Activated naive CD8-positive, alpha-beta T cell (primary cell): ENCODE results near the gene GPN2.
A peak's percentile ranks its signal among the peaks of the same experiment; 100 is the strongest.
"Not testable (repeated sequence)": the region's sequence is repeated elsewhere in the genome, so short reads cannot be mapped to it uniquely, and the experiment has no call there.

ENCODE experiments used
- H3K27ac Mint-ChIP-seq: one replicate; pipeline ENCODE4 v1.8.0; 2021; ENCODE audit warnings: mixed read lengths
- H3K27me3 Mint-ChIP-seq: one replicate; pipeline ENCODE4 v1.8.0; 2021; ENCODE audit warnings: mixed read lengths
- H3K36me3 Mint-ChIP-seq: one replicate; pipeline ENCODE4 v1.8.0; 2021; ENCODE audit warnings: mixed read lengths
- H3K4me1 Mint-ChIP-seq: one replicate; pipeline ENCODE4 v1.8.0; 2021; ENCODE audit warnings: low read depth, mixed read lengths
- H3K4me3 Mint-ChIP-seq: one replicate; pipeline ENCODE4 v1.8.0; 2021; ENCODE audit warnings: mild to moderate bottlenecking, mixed read lengths
- H3K9me3 Mint-ChIP-seq: one replicate; pipeline ENCODE4 v1.8.0; 2021; ENCODE audit warnings: low read depth, mixed read lengths

The GPN2 gene

GRCh38 chr1:26879793-26880192 is 10.3 kb downstream of the GPN2 start:
- Mint-ChIP-seq H3K9me3 (no peaks in the 10 kb centered on the region), H3K4me3 (no peak overlapping the region), H3K4me1 (peaks cover 2% of the 10 kb centered on the region), H3K36me3 (peaks cover 2% of the 10 kb centered on the region), H3K27ac (no peak overlapping the region), H3K27me3 (no peaks in the 10 kb centered on the region)

GRCh38 chr1:26877326-26877725 is 12.8 kb downstream of the GPN2 start:
- H3K27me3 Mint-ChIP-seq: no peaks in the 10 kb centered on the region
- no peaks in the 10 kb centered on the region for H3K36me3 Mint-ChIP-seq
- no peak overlapping the region for H3K4me3 Mint-ChIP-seq
- H3K27ac Mint-ChIP-seq: no peak overlapping the region
- H3K4me1 Mint-ChIP-seq: peaks cover 1% of the 10 kb centered on the region
- no peaks in the 10 kb centered on the region for H3K9me3 Mint-ChIP-seq

- no peaks in the 10 kb centered on the region for H3K4me1 Mint-ChIP-seq
- no peaks in the 10 kb centered on the region for H3K27me3 Mint-ChIP-seq
- H3K27ac Mint-ChIP-seq: no peak overlapping the region
- no peaks in the 10 kb centered on the region for H3K9me3 Mint-ChIP-seq
- no peaks in the 10 kb centered on the region for H3K36me3 Mint-ChIP-seq
- no peak overlapping the region for H3K4me3 Mint-ChIP-seq
Measured at GRCh38 chr1:26874896-26875295, 15.2 kb downstream of the GPN2 start.

GRCh38 chr1:26873097-26873496 is 17.0 kb downstream of the GPN2 start:
- not testable (repeated sequence) for H3K4me3 Mint-ChIP-seq, H3K27ac Mint-ChIP-seq, H3K9me3 Mint-ChIP-seq, H3K4me1 Mint-ChIP-seq, H3K27me3 Mint-ChIP-seq, H3K36me3 Mint-ChIP-seq

GRCh38 chr1:26864610-26865480 is 25.2 kb downstream of the GPN2 start:
- Mint-ChIP-seq H3K27me3 (no peaks in the 10 kb centered on the region), H3K36me3 (no peaks in the 10 kb centered on the region), H3K4me1 (peaks cover 16% of the 10 kb centered on the region), H3K27ac (peak overlapping the region; percentile 96), H3K4me3 (peak overlapping the region; percentile 99), H3K9me3 (no peaks in the 10 kb centered on the region)

- Mint-ChIP-seq H3K27ac (no peak overlapping the region), H3K27me3 (no peaks in the 10 kb centered on the region), H3K4me3 (peak overlapping the region; percentile 99), H3K4me1 (peaks cover 16% of the 10 kb centered on the region), H3K9me3 (no peaks in the 10 kb centered on the region), H3K36me3 (no peaks in the 10 kb centered on the region)
Measured at GRCh38 chr1:26863685-26864077, 26.4 kb downstream of the GPN2 start.

GRCh38 chr1:26862781-26863684 is 27.1 kb downstream of the GPN2 start, which contains the start of gene SFN:
Gene SFN (plus strand): TSS chr1:26863149. CDS start chr1:26863213, 64 bp downstream.
- no peaks in the 10 kb centered on the region for H3K27me3 Mint-ChIP-seq
- H3K27ac Mint-ChIP-seq: no peak within 1 kb of the TSS
- peak within 1 kb of the TSS; percentile 99 for H3K4me3 Mint-ChIP-seq
- H3K36me3 Mint-ChIP-seq: no peaks in the 10 kb centered on the region
- peaks cover 16% of the 10 kb centered on the region for H3K4me1 Mint-ChIP-seq
- H3K9me3 Mint-ChIP-seq: no peaks in the 10 kb centered on the region

- no peaks in the 10 kb centered on the region for H3K36me3 Mint-ChIP-seq
- peak overlapping the region; percentile 23 for H3K4me3 Mint-ChIP-seq
- no peaks in the 10 kb centered on the region for H3K27me3 Mint-ChIP-seq
- H3K9me3 Mint-ChIP-seq: no peaks in the 10 kb centered on the region
- peaks cover 16% of the 10 kb centered on the region for H3K4me1 Mint-ChIP-seq
- no peak overlapping the region for H3K27ac Mint-ChIP-seq
Measured at GRCh38 chr1:26861889-26862378, 28.1 kb downstream of the GPN2 start.

GRCh38 chr1:26861286-26861701 is 28.8 kb downstream of the GPN2 start:
- Mint-ChIP-seq H3K27ac (no peak overlapping the region), H3K36me3 (no peaks in the 10 kb centered on the region), H3K27me3 (no peaks in the 10 kb centered on the region), H3K4me1 (peaks cover 16% of the 10 kb centered on the region), H3K9me3 (no peaks in the 10 kb centered on the region), H3K4me3 (no peak overlapping the region)

GRCh38 chr1:26858891-26859640 is 31.0 kb downstream of the GPN2 start:
- H3K9me3 Mint-ChIP-seq: no peaks in the 10 kb centered on the region
- H3K4me1 Mint-ChIP-seq: peaks cover 8% of the 10 kb centered on the region
- H3K36me3 Mint-ChIP-seq: no peaks in the 10 kb centered on the region
- no peak overlapping the region for H3K27ac Mint-ChIP-seq
- no peak overlapping the region for H3K4me3 Mint-ChIP-seq
- H3K27me3 Mint-ChIP-seq: no peaks in the 10 kb centered on the region

GRCh38 chr1:26858160-26858559 is 31.9 kb downstream of the GPN2 start:
- H3K36me3 Mint-ChIP-seq: no peaks in the 10 kb centered on the region
- H3K9me3 Mint-ChIP-seq: no peaks in the 10 kb centered on the region
- no peak overlapping the region for H3K4me3 Mint-ChIP-seq
- H3K27ac Mint-ChIP-seq: no peak overlapping the region
- H3K27me3 Mint-ChIP-seq: no peaks in the 10 kb centered on the region
- peaks cover 3% of the 10 kb centered on the region for H3K4me1 Mint-ChIP-seq

- H3K4me3 Mint-ChIP-seq: no peak overlapping the region
- no peaks in the 10 kb centered on the region for H3K36me3 Mint-ChIP-seq
- no peaks in the 10 kb centered on the region for H3K27me3 Mint-ChIP-seq
- peaks cover 1% of the 10 kb centered on the region for H3K4me1 Mint-ChIP-seq
- H3K9me3 Mint-ChIP-seq: no peaks in the 10 kb centered on the region
- peak overlapping the region; percentile 1 for H3K27ac Mint-ChIP-seq
Measured at GRCh38 chr1:26857473-26858060, 32.5 kb downstream of the GPN2 start.

GRCh38 chr1:26856604-26857469 is 33.2 kb downstream of the GPN2 start:
- Mint-ChIP-seq H3K27ac (no peak overlapping the region), H3K27me3 (no peaks in the 10 kb centered on the region), H3K36me3 (peaks cover 1% of the 10 kb centered on the region), H3K4me1 (no peaks in the 10 kb centered on the region), H3K9me3 (no peaks in the 10 kb centered on the region), H3K4me3 (no peak overlapping the region)
